ACC112 (cell line): ENCODE measurements around the gene KCNA1.
"Not testable (repeated sequence)": the region's sequence is repeated elsewhere in the genome, so short reads cannot be mapped to it uniquely, and the experiment has no call there.

Experiments
- H2AFZ ChIP-seq: fragments of 200-600 bp; sonication (generic); one replicate; pipeline ENCODE4 v1.6.0; 2017; ENCODE audit warnings: antibody characterized with exemption, low read length; ENCODE audit not compliant: unreplicated experiment
- H3K27ac ChIP-seq: fragments of 200-600 bp; sonication (generic); 2 replicates; pipeline ENCODE4 v1.5.1; 2014; ENCODE audit warnings: low read depth, mild to moderate bottlenecking, antibody characterized with exemption, low read length, moderate library complexity
- H3K27me3 ChIP-seq: fragments of 200-600 bp; sonication (generic); 2 replicates; pipeline ENCODE4 v1.6.1; 2014; ENCODE audit warnings: mild to moderate bottlenecking, antibody characterized with exemption, low read length, moderate library complexity, mixed read lengths; ENCODE audit not compliant: insufficient read depth
- H3K36me3 ChIP-seq: fragments of 200-600 bp; sonication (generic); 2 replicates; pipeline ENCODE4 v1.6.1; 2016; ENCODE audit warnings: mild to moderate bottlenecking, antibody characterized with exemption, low read length, moderate library complexity, mixed read lengths; ENCODE audit not compliant: insufficient read depth
- H3K4me1 ChIP-seq: fragments of 200-600 bp; sonication (generic); one replicate; pipeline ENCODE4 v1.6.1; 2016; ENCODE audit warnings: low read length, mixed read lengths; ENCODE audit not compliant: insufficient read depth, unreplicated experiment, control insufficient read depth
- H3K4me3 ChIP-seq: fragments of 200-600 bp; sonication (generic); 2 replicates; pipeline ENCODE4 v1.5.1; 2014; ENCODE audit warnings: mild to moderate bottlenecking, low read depth, low read length
- H3K79me2 ChIP-seq: fragments of 200-600 bp; sonication (generic); one replicate; pipeline ENCODE4 v1.6.0; 2016; ENCODE audit warnings: low read length; ENCODE audit not compliant: control insufficient read depth, unreplicated experiment, insufficient read depth

Gene KCNA1

DNA sequence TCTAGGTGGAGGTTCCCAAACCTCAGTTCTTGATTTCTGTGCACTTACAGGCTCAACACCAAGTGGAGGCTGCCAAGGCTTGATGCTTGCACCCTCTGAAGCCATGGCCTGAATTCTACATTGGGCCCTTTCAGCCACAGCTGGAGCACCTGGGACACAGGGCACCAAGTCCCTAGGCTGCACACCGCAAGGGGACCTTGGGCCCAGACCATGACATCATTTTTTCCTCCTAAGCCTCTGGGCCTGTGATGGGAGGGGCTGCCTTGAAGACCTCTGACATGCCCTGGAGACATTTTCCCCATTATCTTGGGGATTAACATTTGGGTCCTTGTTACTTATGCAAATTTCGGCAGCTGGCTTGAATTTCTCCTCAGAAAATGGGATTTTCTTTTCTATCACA is 30.2 kb upstream of the KCNA1 start:
- H3K36me3 ChIP-seq, H3K27ac ChIP-seq, H3K4me3 ChIP-seq, H3K79me2 ChIP-seq, H3K27me3 ChIP-seq, H2AFZ ChIP-seq, H3K4me1 ChIP-seq: not testable (repeated sequence)

DNA sequence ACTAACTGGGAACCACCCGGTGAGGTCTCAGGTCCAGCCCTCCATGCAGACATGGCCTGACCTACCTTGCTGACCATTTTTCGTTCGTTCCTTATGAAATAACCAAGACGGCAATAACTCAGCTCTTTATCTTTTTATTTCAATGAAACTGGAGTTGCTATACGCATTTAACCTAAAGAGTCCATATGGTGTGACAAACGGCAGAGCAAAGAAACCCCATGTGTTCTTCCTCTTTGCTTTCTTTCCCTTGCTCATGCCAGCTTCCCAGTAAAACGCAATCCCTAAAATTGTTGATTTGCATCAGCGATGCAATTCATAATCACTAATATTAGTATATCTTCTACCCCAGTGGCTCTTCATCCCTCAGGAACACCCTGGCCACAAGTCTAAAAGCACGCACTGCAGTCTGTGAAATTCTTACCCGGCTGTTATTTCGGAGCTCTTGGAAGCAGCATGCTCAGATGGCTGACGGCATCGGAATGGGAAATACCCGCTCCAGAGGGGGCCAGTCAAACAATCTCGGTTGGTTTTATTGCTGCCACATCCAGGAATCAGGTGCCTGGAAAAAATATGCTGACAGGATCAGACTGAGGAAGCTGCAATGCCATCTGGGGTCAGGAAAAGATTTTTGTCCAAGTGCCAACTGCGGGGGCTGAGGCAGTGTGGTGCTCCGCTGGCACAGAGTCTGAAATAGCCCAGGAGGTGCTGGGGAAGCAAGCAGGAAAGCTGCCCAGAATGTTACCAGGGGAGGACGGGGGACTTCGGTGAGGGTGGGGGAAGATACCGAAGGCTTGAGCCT is 28.2 kb upstream of the KCNA1 start:
- Histone ChIP-seq H3K79me2 (no peaks in the 10 kb centered on the region), H3K27me3 (no peaks in the 10 kb centered on the region), H3K4me1 (no peaks in the 10 kb centered on the region), H2AFZ (no peak overlapping the region), H3K4me3 (no peak overlapping the region), H3K27ac (no peak overlapping the region), H3K36me3 (no peaks in the 10 kb centered on the region)

DNA sequence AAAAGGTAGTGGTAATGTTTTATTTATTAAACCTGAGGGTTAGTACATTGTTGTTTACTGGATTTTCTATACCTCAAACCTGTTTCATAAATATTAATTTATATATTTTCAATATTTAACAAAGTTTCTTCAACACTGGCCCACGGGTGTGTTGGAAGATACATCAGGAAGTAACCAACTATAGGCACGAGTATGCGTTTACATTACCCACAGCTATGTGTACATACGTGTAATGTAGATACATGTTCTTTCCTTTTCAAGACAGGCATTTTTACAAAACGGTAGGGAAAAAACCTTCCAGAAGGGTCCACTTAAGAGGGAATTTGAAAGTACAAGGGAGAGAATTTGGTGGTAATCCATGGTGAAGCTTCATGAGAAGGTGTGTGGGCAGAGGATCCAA is 17.8 kb upstream of the KCNA1 start:
- no peak overlapping the region for H3K27ac ChIP-seq

DNA sequence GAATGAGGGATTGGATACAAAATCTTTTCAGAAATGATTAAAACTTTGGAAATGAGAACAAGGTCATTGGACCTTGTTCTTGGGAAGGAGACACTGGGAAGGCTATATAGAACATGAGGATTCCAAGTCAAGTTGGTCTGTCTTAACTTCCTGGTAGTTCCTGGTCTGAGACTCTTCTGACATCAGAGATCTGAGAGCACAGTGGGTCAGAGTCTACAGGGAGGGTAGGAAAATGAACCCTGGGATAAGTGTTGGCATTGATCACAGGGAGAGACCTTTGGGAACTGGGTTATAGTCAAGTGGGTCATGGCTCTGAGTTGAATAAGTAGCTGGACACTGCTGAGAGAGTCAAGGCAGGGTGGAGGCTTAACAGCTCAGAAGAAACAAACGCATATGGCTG is 17.3 kb upstream of the KCNA1 start:
- no peaks in the 10 kb centered on the region for H3K4me1 ChIP-seq
- H3K79me2 ChIP-seq, result no peaks in the 10 kb centered on the region
- no peaks in the 10 kb centered on the region for H3K36me3 ChIP-seq
- no peak overlapping the region for H3K4me3 ChIP-seq
- no peak overlapping the region for H3K27ac ChIP-seq
- no peak overlapping the region for H2AFZ ChIP-seq
- no peaks in the 10 kb centered on the region for H3K27me3 ChIP-seq

More for the DNA sequence above, 17.8 kb upstream of the KCNA1 start:
- H3K36me3 ChIP-seq, result no peaks in the 10 kb centered on the region
- H3K4me1 ChIP-seq, result no peaks in the 10 kb centered on the region
- H3K4me3 ChIP-seq, result no peak overlapping the region
- H3K27me3 ChIP-seq, result no peaks in the 10 kb centered on the region
- H3K79me2 ChIP-seq, result no peaks in the 10 kb centered on the region
- no peak overlapping the region for H2AFZ ChIP-seq

DNA sequence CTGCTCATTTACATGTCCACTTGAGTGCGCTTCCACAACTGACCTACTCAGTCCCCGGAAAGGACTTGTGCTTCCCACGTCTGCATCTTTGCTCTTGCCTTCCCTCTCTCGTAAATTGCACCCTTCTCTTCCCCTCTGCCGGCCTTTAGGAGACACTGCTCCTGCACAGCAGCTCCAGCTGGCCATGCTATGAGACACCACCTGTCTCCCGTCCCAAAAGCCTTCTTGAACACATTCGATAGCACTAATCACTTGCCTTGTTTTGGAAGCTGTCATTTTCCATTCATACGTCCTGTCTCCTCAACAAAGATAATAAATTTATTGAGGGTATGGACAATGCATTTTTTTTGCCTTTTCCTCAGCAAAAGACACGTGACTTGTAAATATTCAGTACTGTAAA is 15.7 kb upstream of the KCNA1 start:
- H3K36me3 ChIP-seq, result no peaks in the 10 kb centered on the region
- no peaks in the 10 kb centered on the region for H3K4me1 ChIP-seq
- no peaks in the 10 kb centered on the region for H3K79me2 ChIP-seq
- no peaks in the 10 kb centered on the region for H3K27me3 ChIP-seq
- no peak overlapping the region for H3K4me3 ChIP-seq
- H3K27ac ChIP-seq, result no peak overlapping the region
- no peak overlapping the region for H2AFZ ChIP-seq

DNA sequence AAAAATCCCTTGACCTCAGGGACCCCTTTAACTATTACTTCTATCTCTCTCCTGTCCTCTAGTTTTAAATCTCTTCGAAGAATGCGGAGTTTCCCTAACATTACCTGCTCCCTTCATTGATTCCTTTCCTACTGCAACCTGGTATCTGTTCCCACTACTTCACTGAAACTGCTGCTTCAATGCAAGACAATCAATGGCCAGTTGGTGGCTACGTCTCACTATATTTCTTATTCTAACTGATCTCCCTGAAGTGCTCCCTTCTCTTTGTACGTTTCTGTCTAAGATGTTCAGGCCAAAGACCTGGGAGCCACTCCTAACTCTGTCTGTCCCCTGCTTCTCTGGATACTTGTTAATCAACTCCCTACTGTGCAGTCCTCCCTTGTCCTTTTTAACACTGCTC is 10.3 kb upstream of the KCNA1 start:
- no peaks in the 10 kb centered on the region for H3K4me1 ChIP-seq
- no peak overlapping the region for H2AFZ ChIP-seq

DNA sequence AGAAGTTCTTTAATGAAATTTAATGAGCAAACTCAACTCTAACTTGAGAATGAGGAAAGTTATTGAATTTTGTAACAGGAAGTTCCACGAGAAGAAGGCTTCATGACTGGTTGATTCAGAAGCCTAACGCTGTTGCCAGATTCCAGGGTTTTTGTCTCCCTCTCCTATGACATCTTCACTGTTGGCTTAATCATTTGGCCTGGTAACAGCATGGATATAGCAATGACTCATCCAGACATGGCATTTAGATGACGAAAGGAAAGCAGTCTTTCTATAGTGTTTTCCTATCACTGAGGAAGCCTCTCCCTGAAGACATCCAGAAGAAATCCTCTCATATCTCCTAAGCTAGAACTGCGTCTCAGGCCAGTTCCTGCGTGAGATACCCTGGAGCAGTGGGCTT is 9.4 kb upstream of the KCNA1 start:
- Histone ChIP-seq H3K27ac (no peak overlapping the region), H3K4me3 (no peak overlapping the region), H3K27me3 (no peaks in the 10 kb centered on the region), H2AFZ (no peak overlapping the region), H3K4me1 (no peaks in the 10 kb centered on the region), H3K79me2 (no peaks in the 10 kb centered on the region), H3K36me3 (no peaks in the 10 kb centered on the region)

More for the DNA sequence above, 10.3 kb upstream of the KCNA1 start:
- no peak overlapping the region for H3K27ac ChIP-seq
- H3K27me3 ChIP-seq, result no peaks in the 10 kb centered on the region
- no peaks in the 10 kb centered on the region for H3K79me2 ChIP-seq
- H3K36me3 ChIP-seq, result no peaks in the 10 kb centered on the region
- H3K4me3 ChIP-seq, result no peak overlapping the region

DNA sequence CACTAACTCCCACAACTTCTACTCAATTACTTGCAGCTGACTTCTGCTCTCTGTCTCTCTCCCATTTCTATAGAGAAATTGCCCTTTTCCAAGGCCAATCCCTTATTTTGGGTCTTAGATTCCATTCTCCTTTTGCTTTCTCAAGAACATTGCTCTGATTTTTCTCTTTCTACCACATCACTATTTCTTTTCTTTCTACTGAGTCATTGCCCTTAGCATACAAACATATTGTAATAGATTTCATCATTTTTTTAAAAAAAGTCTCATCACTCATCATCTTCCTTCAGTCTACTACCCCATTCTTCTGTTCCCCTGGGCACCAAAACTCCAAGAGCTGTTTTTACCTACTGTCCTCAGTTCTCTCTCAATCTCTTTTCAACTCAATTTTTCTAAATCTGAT is 4.4 kb upstream of the KCNA1 start:
- H3K4me1 ChIP-seq, result no peaks in the 10 kb centered on the region
- no peak overlapping the region for H3K27ac ChIP-seq
- H2AFZ ChIP-seq, result no peak overlapping the region
- no peak overlapping the region for H3K4me3 ChIP-seq
- H3K36me3 ChIP-seq, result no peaks in the 10 kb centered on the region
- H3K79me2 ChIP-seq, result no peaks in the 10 kb centered on the region
- peaks cover 30% of the 10 kb centered on the region for H3K27me3 ChIP-seq

DNA sequence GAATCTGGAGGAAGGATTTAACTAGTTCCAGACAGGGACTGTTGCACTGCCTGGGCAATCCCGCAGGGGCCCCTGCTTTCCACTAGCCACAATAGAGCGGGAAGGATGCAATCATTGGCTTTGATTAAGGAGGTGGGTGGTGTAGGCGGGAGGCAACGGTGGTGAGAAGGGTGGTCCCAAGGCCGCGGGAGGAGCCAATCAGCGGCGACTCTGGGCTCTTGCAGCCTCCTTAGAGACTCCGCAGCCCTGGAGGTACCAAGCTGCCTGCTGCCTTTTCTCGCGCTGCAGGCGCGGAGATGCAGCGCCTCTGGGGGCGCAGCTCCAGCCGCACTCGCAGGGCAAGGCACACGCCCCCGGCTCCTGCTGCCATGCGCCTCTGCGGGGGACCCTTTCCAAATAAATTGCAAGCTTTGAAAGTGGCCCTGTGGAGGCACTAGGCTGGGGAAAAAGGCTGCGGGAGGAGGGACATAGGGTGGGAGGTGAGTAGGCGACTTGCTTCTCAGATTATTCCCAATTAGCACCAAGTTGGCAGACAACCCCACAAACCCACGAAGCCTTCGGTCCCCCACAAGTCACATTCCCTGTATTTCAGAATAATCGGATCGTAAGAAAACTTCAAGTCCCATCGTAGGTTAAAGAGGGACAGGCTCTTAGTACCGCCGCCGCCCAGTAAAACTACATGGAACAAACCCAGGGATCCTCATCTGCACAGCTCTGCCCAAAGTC is 858 bp upstream of the KCNA1 start:
- Histone ChIP-seq H2AFZ (no peak overlapping the region), H3K4me1 (no peaks in the 10 kb centered on the region), H3K27ac (no peak overlapping the region), H3K27me3 (peaks cover 43% of the 10 kb centered on the region), H3K79me2 (no peaks in the 10 kb centered on the region), H3K4me3 (no peak overlapping the region), H3K36me3 (no peaks in the 10 kb centered on the region)

DNA sequence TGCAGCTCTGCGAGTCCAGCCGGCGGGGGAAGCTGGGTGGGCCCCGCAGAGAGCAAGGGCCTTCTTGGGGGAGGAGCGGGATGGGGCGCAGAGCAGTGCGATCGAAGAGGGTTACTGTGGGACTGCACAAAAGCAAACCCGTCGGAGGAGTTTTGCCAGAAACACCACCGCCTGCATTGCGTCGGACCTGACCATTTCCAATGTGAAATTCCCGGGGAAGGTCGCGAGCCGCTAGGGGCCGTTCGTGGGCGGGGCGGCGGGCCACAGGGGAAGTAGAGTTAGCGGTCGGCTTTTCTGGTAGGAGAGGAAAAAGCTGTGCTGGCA is 333 bp upstream of the KCNA1 start:
- Histone ChIP-seq H3K36me3 (no peaks in the 10 kb centered on the region), H3K4me1 (no peaks in the 10 kb centered on the region), H3K4me3 (no peak overlapping the region), H3K27me3 (peaks cover 43% of the 10 kb centered on the region), H3K79me2 (no peaks in the 10 kb centered on the region), H3K27ac (no peak overlapping the region), H2AFZ (no peak overlapping the region)
